Activated CD4-positive, alpha-beta T cell treated with anti-CD3 and anti-CD28 coated beads for 36 hours (primary cell): Measurements from ENCODE around the gene CHSY3. TPM values are rescaled to one million over a fixed set of nuclear protein-coding genes. Genes with fewer than 3 reads are reported as not detected.
"Not testable (repeated sequence)": the region's sequence is repeated elsewhere in the genome, so short reads cannot be mapped to it uniquely, and the experiment has no call there.

Source experiments
- ATAC-seq: fragments of 200-7000 bp; cut with Tn5 transposase; one replicate; pipeline ENCODE4 v1.10.0; 2021; ENCODE audit warnings: mild to moderate bottlenecking, moderate library complexity
- CTCF ChIA-PET: fragments of 350-600 bp; sonication (Branson Sonifier 250); formaldehyde crosslinking; loops from one replicate; lab custom pipeline; 2021; ENCODE audit warnings: antibody characterized with exemption; lab: Charles Lee
- POLR2A ChIA-PET: fragments of 350-600 bp; sonication (Branson Sonifier 250); formaldehyde crosslinking; loops from one replicate; lab custom pipeline; 2021; ENCODE audit warnings: antibody characterized with exemption, inconsistent platforms; lab: Charles Lee
- DNase-seq: peaks from one replicate; pipeline ENCODE4 v3.0.0-alpha.2; 2020
- H3K27ac Mint-ChIP-seq: one replicate; pipeline ENCODE4 v1.8.0; 2021; ENCODE audit warnings: mixed read lengths
- H3K27me3 Mint-ChIP-seq: one replicate; pipeline ENCODE4 v1.8.0; 2021; ENCODE audit warnings: mixed read lengths
- H3K36me3 Mint-ChIP-seq: one replicate; pipeline ENCODE4 v1.8.0; 2021; ENCODE audit warnings: low read depth, mixed read lengths
- H3K4me1 Mint-ChIP-seq: one replicate; pipeline ENCODE4 v1.8.0; 2021; ENCODE audit warnings: mixed read lengths
- H3K4me3 Mint-ChIP-seq: one replicate; pipeline ENCODE4 v1.8.0; 2021; ENCODE audit warnings: mild to moderate bottlenecking, moderate library complexity, mixed read lengths
- H3K9me3 Mint-ChIP-seq: one replicate; pipeline ENCODE4 v1.8.0; 2021; ENCODE audit warnings: low read depth, mixed read lengths
- intact Hi-C, 2 experiments: fragments of 100-400 bp; cut with DNase I in 1 of 2; cut with micrococcal nuclease in 1 of 2; formaldehyde crosslinking; loops; one replicate each; pipeline versions ENCODE4 v1.14.2 to v1.15.1; 2022 to 2024; cut with DNase I, micrococcal nuclease
- total RNA-seq, 2 experiments: library from RNA; stranded (reverse); gene quantifications; one replicate each; pipeline ENCODE4 v1.2.3, GENCODE V29; 2021

The CHSY3 gene
- total RNA-seq, 2 experiments from 2014 or later: not detected

DNA sequence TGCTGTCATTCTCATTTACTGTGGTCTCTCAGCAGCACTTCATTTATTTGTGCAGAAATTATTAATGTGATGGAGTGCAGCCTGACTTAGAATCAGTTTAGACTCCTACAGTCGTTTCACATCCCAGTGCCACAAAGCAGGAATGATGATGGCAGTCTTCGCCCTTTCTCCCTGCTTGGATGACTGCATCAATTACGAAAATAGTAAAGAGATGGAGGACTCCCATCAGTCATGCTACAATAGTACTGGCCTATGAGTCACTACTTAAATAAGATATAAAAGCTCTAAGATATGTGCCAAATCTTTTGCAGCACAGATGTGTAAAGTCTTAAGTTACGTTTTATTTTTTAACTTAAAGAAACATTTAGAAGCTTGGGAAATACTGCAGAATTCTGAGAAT is 263.9 kb downstream of the CHSY3 start:
- DNase-seq (no peak), ATAC-seq (no peak)
- ChIA-PET POLR2A (no interaction called here), CTCF (no interaction called here)
- Mint-ChIP-seq H3K36me3 (no peaks in the 10 kb centered on the region), H3K9me3 (no peaks in the 10 kb centered on the region), H3K4me3 (no peak overlapping the region), H3K4me1 (no peaks in the 10 kb centered on the region), H3K27ac (no peak overlapping the region), H3K27me3 (peaks cover 4% of the 10 kb centered on the region)
- intact Hi-C loops: no loop called here

DNA sequence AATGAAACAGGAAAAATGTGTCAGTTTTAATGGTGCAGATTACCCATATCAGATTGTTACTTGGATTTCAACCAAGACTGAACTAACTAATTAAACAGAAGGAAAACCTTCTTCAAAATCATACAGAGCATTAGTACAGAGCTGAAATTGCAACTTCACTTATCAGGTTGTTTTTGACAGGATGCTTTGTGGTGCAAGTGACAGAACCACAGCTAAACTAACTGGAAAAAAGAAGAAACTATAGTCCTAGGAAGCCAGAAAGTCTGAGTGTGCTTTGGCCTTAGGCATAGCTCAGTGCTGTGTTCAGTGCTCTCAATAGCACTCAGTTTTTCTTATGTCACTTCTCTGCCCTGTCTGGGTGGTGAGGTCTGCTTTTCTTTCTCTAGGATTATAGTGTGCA is 267.4 kb downstream of the CHSY3 start:
- CTCF ChIA-PET: interaction anchor here (0.5 kb wide), 1 partner anchor 115 kb away, joined by 3 read pairs; no protein-coding TSS in a partner anchor
- ATAC-seq: no peak
- H3K27ac Mint-ChIP-seq: no peak overlapping the region

DNA sequence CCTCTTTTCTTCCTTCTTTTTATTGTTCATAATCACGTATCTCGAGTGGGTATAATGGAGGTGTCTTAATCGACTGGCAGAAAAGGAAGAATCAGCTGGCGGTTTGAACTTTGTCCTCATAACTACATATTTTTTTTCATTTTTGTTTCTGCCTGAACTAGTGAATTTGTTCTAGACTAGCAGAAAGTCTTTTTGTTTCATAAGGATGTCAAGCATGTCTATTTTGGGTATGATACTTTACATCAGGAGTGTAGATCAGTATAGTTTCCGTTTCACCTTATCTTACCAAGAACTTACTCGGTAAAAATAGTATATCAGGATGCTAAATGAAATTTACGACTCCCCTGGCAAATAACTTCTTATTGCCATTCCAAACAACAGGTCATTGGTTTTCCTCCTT is 278.9 kb downstream of the CHSY3 start:
- H3K27ac Mint-ChIP-seq: no peak overlapping the region
- H3K9me3 Mint-ChIP-seq: no peaks in the 10 kb centered on the region
- H3K36me3 Mint-ChIP-seq: no peaks in the 10 kb centered on the region
- H3K4me3 Mint-ChIP-seq: no peak overlapping the region
- intact Hi-C loops: no loop called here
- ChIA-PET CTCF (interaction anchor here (0.6 kb wide), 1 partner anchor 997 kb away, joined by 4 read pairs; no protein-coding TSS in a partner anchor), POLR2A (no interaction called here)
- H3K27me3 Mint-ChIP-seq: peaks cover 6% of the 10 kb centered on the region
- no peaks in the 10 kb centered on the region for H3K4me1 Mint-ChIP-seq
- DNase-seq: no peak
- ATAC-seq: no peak

More for the DNA sequence above, 267.4 kb downstream of the CHSY3 start:
- Mint-ChIP-seq H3K27me3 (no peaks in the 10 kb centered on the region), H3K4me3 (no peak overlapping the region), H3K9me3 (no peaks in the 10 kb centered on the region), H3K36me3 (no peaks in the 10 kb centered on the region), H3K4me1 (no peaks in the 10 kb centered on the region)
- DNase-seq: no peak
- intact Hi-C loops: no loop called here
- POLR2A ChIA-PET: no interaction called here

DNA sequence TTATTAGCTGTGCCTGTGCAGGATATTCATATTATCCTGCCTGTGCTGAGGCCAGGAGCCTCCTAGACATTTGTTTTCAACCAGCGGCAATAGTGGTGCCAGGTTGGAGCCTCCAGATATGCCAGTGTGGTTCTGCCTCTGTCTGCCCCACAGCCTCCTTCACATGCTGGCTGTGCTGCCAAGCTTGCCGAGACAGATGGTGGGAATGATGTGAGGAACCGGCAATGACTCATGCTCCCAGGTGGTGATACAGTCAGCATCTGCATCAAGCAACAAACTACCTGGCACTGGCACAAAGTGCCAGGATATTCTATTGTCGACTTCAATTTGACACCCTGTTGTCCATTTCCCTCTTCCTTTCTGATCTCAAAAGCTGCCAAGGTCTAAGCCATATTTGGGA is 285.7 kb downstream of the CHSY3 start:
- H3K27me3 Mint-ChIP-seq: peaks cover 3% of the 10 kb centered on the region
- H3K9me3 Mint-ChIP-seq: no peaks in the 10 kb centered on the region
- CTCF ChIA-PET: interaction anchor here (0.5 kb wide), 1 partner anchor 337 kb away, joined by 4 read pairs; no protein-coding TSS in a partner anchor
- ATAC-seq: no peak
- no peak for DNase-seq
- no peaks in the 10 kb centered on the region for H3K36me3 Mint-ChIP-seq
- no peak overlapping the region for H3K4me3 Mint-ChIP-seq
- POLR2A ChIA-PET: no interaction called here
- intact Hi-C loops: no loop called here
- H3K27ac Mint-ChIP-seq: no peak overlapping the region
- H3K4me1 Mint-ChIP-seq: no peaks in the 10 kb centered on the region

DNA sequence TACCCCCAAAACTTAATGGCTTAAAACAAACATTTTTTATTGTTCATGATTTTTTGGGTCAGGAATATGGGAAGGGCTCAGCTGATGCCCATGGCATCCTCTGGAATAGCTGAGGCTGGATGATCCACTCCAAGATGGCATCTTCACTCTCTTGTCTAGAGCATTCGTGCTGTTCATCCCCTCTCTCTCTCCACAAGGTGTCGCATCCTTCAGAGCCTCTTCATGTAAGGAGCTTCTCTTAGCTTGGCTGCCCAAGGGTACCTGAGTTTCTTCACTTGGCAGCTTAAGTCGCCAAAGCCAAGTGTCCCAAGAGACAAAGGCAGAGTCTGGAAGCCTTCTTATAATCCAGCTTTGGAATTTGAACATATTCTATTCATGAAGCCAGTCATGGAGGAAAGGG is 294.7 kb downstream of the CHSY3 start:
- Mint-ChIP-seq H3K36me3 (no peaks in the 10 kb centered on the region), H3K4me1 (no peaks in the 10 kb centered on the region), H3K4me3 (no peak overlapping the region), H3K27me3 (peaks cover 14% of the 10 kb centered on the region), H3K27ac (no peak overlapping the region), H3K9me3 (no peaks in the 10 kb centered on the region)
- intact Hi-C loops: no loop called here
- no peak for ATAC-seq
- CTCF ChIA-PET: no interaction called here
- POLR2A ChIA-PET: no interaction called here
- DNase-seq: no peak

DNA sequence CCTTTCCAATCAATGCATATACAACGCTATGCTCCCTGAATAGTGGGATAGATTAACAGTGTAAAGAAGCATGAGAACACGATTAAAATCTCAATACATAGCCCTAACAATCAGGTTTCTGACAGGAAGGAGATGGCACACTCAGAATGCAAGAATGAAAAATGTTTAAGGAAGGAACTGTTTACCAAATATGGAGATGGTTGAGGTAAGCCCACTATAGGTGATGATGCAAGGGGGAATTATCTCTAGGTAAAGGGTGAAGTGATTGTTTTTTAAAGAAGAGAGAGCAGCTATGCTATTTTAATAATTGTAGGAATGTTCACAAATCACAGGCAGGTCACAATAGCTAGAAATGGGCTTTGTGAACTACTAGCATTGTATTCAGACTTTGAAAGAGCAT is 302.4 kb downstream of the CHSY3 start:
- ATAC-seq: no peak
- DNase-seq: no peak
- H3K27me3 Mint-ChIP-seq: peaks cover 6% of the 10 kb centered on the region
- no peaks in the 10 kb centered on the region for H3K36me3 Mint-ChIP-seq
- no peaks in the 10 kb centered on the region for H3K4me1 Mint-ChIP-seq
- ChIA-PET CTCF (no interaction called here), POLR2A (no interaction called here)
- no peak overlapping the region for H3K27ac Mint-ChIP-seq
- no peak overlapping the region for H3K4me3 Mint-ChIP-seq
- no peaks in the 10 kb centered on the region for H3K9me3 Mint-ChIP-seq
- intact Hi-C loops: no loop called here

DNA sequence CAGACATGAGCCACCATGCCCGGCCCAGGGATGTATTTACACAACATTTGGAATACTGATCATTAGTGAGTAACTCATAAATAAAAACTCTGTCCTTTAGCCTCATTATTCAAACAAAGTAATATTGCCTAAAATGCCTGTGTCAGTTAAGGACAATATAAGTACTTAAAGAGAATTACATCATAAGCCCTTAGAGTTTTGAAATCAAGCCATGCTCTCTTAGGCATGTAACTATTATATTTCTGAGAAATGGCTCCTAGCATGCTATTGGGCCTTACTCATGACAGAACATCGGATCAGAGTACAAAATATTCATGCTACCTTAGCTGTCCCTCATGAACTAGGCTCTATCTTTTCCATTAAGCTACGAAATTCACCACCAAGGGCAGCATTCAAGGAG is 309.3 kb downstream of the CHSY3 start:
- ChIA-PET POLR2A (no interaction called here), CTCF (no interaction called here)
- H3K27ac Mint-ChIP-seq: no peak overlapping the region
- no peak for DNase-seq
- H3K9me3 Mint-ChIP-seq: no peaks in the 10 kb centered on the region
- H3K36me3 Mint-ChIP-seq: no peaks in the 10 kb centered on the region
- peaks cover 7% of the 10 kb centered on the region for H3K27me3 Mint-ChIP-seq
- H3K4me1 Mint-ChIP-seq: no peaks in the 10 kb centered on the region
- no peak for ATAC-seq
- intact Hi-C loops: no loop called here
- H3K4me3 Mint-ChIP-seq: no peak overlapping the region

DNA sequence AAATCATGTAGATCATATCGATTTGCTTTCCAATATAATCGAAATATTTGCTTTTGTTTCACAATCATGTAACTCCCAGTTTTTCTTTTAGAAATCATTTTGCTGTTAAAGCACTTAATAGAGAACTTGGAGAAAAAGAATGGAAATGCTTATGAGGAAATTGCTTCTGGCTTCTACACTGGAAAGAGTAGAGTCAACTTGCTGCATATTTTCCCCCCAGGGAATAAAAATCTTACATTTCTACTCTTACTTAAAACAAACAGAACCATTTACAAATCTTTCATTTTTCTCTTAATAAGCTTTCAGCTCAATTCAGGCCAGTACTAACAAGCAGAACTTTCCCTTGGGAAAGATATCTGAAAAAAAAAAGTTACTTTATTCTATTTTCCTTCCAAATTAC is 312.0 kb downstream of the CHSY3 start:
- POLR2A ChIA-PET: no interaction called here
- DNase-seq (no peak), ATAC-seq (no peak)
- Mint-ChIP-seq H3K4me1 (no peaks in the 10 kb centered on the region), H3K27ac (no peak overlapping the region), H3K4me3 (no peak overlapping the region), H3K27me3 (peaks cover 8% of the 10 kb centered on the region), H3K36me3 (no peaks in the 10 kb centered on the region), H3K9me3 (no peaks in the 10 kb centered on the region)
- CTCF ChIA-PET: no interaction called here
- intact Hi-C loops: no loop called here

DNA sequence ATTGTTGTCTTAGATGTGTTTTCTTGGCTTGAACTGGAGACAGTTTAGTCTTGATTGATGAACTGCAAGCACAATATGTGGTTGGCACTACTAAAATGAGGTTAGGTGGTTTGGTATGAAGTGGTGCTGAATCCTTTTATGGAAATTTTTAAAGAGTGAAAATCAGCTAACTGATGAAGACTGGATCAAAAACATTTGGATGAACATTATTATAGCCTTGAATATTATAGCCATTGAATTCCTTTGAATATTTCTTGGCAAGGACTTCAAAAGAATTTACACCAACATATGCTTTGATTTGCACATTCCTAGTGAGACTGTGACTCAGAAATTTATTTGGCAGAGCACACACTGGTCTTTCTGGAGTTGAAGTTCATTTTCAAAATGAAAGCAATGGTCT is 318.3 kb downstream of the CHSY3 start:
- H3K4me3 Mint-ChIP-seq: no peak overlapping the region
- H3K4me1 Mint-ChIP-seq: no peaks in the 10 kb centered on the region
- peaks cover 4% of the 10 kb centered on the region for H3K9me3 Mint-ChIP-seq
- H3K36me3 Mint-ChIP-seq: no peaks in the 10 kb centered on the region
- ChIA-PET POLR2A (no interaction called here), CTCF (interaction anchor here (0.7 kb wide), 1 partner anchor 9 kb away, joined by 3 read pairs; no protein-coding TSS in a partner anchor)
- ATAC-seq (no peak), DNase-seq (no peak)
- H3K27me3 Mint-ChIP-seq: peaks cover 10% of the 10 kb centered on the region
- intact Hi-C loops: no loop called here
- H3K27ac Mint-ChIP-seq: no peak overlapping the region

DNA sequence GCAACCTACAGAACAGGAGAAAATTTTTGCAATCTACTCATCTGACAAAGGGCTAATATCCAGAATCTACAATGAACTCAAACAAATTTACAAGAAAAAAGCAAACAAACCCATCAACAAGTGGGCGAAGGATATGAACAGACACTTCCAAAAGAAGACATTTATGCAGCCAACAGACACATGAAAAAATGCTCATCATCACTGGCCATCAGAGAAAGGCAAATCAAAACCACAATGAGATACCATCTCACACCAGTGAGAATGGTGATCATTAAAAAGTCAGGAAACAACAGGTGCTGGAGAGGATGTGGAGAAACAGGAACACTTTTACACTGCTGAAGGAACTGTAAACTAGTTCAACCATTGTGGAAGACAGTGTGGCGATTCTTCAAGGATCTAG is 322.3 kb downstream of the CHSY3 start:
- H3K36me3 Mint-ChIP-seq, H3K4me1 Mint-ChIP-seq, CTCF ChIA-PET, DNase-seq, intact Hi-C loops, POLR2A ChIA-PET, H3K4me3 Mint-ChIP-seq, H3K9me3 Mint-ChIP-seq, ATAC-seq, H3K27ac Mint-ChIP-seq: not testable (repeated sequence)
- peaks cover 10% of the 10 kb centered on the region for H3K27me3 Mint-ChIP-seq

DNA sequence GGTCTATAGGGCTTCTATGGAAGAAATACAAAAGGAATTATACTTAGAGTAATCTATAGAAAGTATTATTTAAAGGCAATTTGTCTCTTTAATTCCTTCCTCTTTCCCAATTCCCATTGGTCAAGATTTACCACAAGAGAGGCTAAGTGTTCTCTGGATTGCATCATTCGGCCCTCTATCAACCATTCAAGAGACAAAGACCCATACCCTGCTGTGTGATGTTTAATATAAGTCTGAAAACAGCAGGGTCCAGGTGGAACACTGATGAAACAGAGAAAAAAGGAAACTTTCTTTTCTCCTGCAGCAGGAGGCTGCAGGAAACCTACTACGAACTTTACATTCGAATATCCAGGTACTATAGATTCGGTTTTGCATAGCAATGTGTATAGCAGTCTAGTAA is 323.4 kb downstream of the CHSY3 start:
- intact Hi-C loops: no loop called here
- CTCF ChIA-PET: no interaction called here
- H3K4me1 Mint-ChIP-seq: no peaks in the 10 kb centered on the region
- ATAC-seq: no peak
- H3K27me3 Mint-ChIP-seq: peaks cover 10% of the 10 kb centered on the region
- no peak overlapping the region for H3K27ac Mint-ChIP-seq
- POLR2A ChIA-PET: no interaction called here
- H3K4me3 Mint-ChIP-seq: no peak overlapping the region
- H3K36me3 Mint-ChIP-seq: no peaks in the 10 kb centered on the region
- peaks cover 4% of the 10 kb centered on the region for H3K9me3 Mint-ChIP-seq
- no peak for DNase-seq

DNA sequence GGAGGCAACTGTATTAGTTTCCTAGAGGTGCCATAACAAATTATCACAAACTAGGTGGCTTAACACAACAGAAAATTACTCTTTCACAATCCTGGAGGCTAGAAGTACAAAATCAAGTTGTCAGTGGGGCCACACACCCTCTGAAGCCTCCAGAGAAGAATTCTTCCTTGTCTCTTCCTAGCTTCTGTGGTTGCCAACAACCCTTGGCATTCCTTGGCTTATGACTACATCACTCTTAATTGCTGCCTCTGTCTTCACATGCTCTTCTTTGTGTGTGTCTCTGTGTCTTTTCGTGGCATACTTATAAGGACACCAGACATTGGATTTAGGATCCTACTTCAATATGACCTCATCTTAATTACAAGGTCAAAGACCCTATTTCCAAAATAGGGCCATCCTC is 327.5 kb downstream of the CHSY3 start:
- Mint-ChIP-seq H3K9me3 (no peaks in the 10 kb centered on the region), H3K27me3 (peaks cover 7% of the 10 kb centered on the region), H3K36me3 (no peaks in the 10 kb centered on the region), H3K4me3 (no peak overlapping the region), H3K27ac (no peak overlapping the region), H3K4me1 (no peaks in the 10 kb centered on the region)
- no peak for DNase-seq
- POLR2A ChIA-PET: no interaction called here
- no peak for ATAC-seq
- CTCF ChIA-PET: interaction anchor here (0.6 to 1.1 kb wide), 2 partner anchors 10 to 20 kb away, joined by 3 read pairs; no protein-coding TSS in a partner anchor
- intact Hi-C loops: no loop called here

DNA sequence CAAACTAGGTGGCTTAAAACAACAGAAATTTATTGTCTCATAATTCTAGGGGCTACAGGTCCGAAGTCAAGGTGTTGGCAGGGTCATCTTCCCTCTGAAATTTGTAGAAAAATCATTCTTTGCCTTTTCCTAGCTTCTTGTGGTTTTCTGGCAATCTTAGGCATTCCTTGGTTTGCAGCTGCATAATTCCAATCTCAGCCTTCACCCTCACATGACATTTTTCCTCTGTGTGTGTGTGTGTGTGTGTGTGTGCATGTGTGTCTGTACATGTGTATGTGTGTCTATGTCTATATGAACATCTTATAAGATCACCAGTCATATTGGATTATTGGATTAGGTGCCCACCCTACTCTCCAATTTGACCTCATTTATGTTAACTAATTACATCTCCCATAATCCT is 330.6 kb downstream of the CHSY3 start:
- Mint-ChIP-seq H3K4me1 (no peaks in the 10 kb centered on the region), H3K27ac (no peak overlapping the region), H3K9me3 (no peaks in the 10 kb centered on the region), H3K36me3 (no peaks in the 10 kb centered on the region), H3K27me3 (peaks cover 3% of the 10 kb centered on the region), H3K4me3 (no peak overlapping the region)
- DNase-seq (no peak), ATAC-seq (no peak)
- ChIA-PET POLR2A (no interaction called here), CTCF (no interaction called here)
- intact Hi-C loops: no loop called here
